Measurements from ENCODE around the gene NTSR1. TPM values are rescaled to one million over a fixed set of nuclear protein-coding genes. Genes with fewer than 3 reads are reported as not detected.
A peak's percentile ranks its signal among the peaks of the same experiment; 100 is the strongest.

The NTSR1 gene
- total and polyA plus RNA-seq, 2 of the 8 experiments (the other 6 are each of a cell fraction or from before 2014, with no cell fraction given) = 0.53 to 0.89 TPM

DNA sequence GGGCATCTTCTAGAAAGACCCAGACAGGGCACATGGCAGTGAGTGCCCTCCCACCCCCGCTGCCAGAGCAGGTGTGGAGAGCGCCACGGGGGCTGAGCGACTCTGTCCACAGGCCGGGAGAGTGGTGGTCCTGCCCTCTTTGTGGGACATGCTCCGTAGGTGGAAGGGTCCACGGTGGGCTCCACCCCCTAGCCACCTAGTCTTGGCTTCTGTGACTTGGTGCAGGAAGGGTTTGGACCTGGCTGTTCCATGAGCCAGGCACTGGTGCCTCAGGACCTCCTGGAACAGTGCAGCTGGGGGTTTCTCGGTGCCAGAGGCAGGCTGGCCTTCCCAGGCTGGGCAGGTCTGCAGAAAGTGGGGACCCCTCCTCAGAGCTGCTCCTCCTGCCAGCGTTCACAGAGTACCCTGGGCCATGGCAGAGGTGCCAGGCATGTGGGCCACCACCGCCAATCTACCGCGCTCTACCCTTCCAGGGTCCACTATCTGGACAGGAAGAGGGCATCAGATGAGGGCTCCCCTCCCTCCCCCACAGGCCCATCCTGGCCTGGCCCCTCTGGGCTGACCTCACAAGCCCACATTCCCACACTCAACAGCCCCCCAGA lies 43.4 kb upstream of the NTSR1 start:
- Histone ChIP-seq H3K4me1 (replicated peaks in 1 of 4; ENCODE audit: control insufficient read depth in 3 of 4, insufficient read depth in 4 of 4, low read length in 3 of 4) (no peaks in the 10 kb centered on the region), H3K27me3 (replicated peaks in 1 of 4; ENCODE audit: control insufficient read depth in 3 of 4, extremely low read depth in 1 of 4, insufficient read depth in 3 of 4, low read length in 3 of 4) (no peaks in the 10 kb centered on the region; a peak in 1 of 7 replicates), H4K5ac (ENCODE audit: insufficient read length, low read depth, low read length) (no peak overlapping the region), H3K27ac (ENCODE audit: low read depth, low read length) (no peak overlapping the region), H3K18ac (ENCODE audit: extremely low read depth, low read length) (no peak overlapping the region), H3K4me3 (ENCODE audit: extremely low read depth in 1 of 4, insufficient read depth in 2 of 4, low read depth in 3 of 4, low read length in 4 of 4) (no peak overlapping the region), H3K4ac (replicated peaks; ENCODE audit: insufficient read length, low read depth, low read length) (no peak overlapping the region), H3K79me2 (ENCODE audit: control insufficient read depth in 1 of 2, insufficient read depth in 2 of 2, low read length in 2 of 2) (no peaks in the 10 kb centered on the region), H3K23ac (ENCODE audit: insufficient read length) (no peak overlapping the region), H2AFZ (ENCODE audit: low read length) (no peak overlapping the region), H2BK12ac (ENCODE audit: low read depth, low read length) (no peak overlapping the region), H2BK120ac (replicated peaks; ENCODE audit: low read depth, low read length) (no peak overlapping the region), H2AK5ac (ENCODE audit: low read depth, low read length) (no peak overlapping the region), H2BK15ac (ENCODE audit: low read length) (no peak overlapping the region), H4K91ac (replicated peaks; ENCODE audit: insufficient read length, low read length) (no peak overlapping the region), H3K79me1 (ENCODE audit: low read depth, low read length) (no peaks in the 10 kb centered on the region), H2BK20ac (ENCODE audit: low read length) (no peak overlapping the region), H3K36me3 (ENCODE audit: control insufficient read depth in 2 of 4, insufficient read depth in 4 of 4, low read length in 3 of 4) (peaks cover 0 to 2% (median 0%) of the 10 kb centered on the region in 4 experiments; a peak in 1 of 8 replicates), H4K20me1 (replicated peaks in 1 of 2; ENCODE audit: control insufficient read depth in 1 of 2, insufficient read depth in 2 of 2, low read length in 2 of 2) (peaks cover 5 to 10% of the 10 kb centered on the region in 2 experiments), H3K4me2 (ENCODE audit: insufficient read depth in 1 of 2, low read depth in 2 of 2, low read length in 2 of 2) (no peak overlapping the region), H3K9me3 (ENCODE audit: insufficient read depth in 2 of 2, low read depth in 1 of 2, low read length in 1 of 2) (no peaks in the 10 kb centered on the region), H3K23me2 (ENCODE audit: low read depth, low read length) (no peaks in the 10 kb centered on the region), H3K56ac (replicated peaks; ENCODE audit: insufficient read length, low read depth, low read length) (no peak overlapping the region), H3K9ac (replicated peaks in 1 of 4; ENCODE audit: extremely low read depth in 1 of 4, low read depth in 3 of 4, low read length in 3 of 4) (no peak overlapping the region), H2BK5ac (ENCODE audit: low read depth, low read length) (no peak overlapping the region), H3K14ac (ENCODE audit: insufficient read length) (no peak overlapping the region), H4K8ac (ENCODE audit: extremely low read depth, insufficient read depth, low read length) (peak overlapping the region; percentile 45; the same call in 1 of the 2 replicates)
- no peak for TF ChIP-seq JUND (IDR thresholded peaks at IDR 0.05; ENCODE audit: low read length)
- no peak for TF ChIP-seq TAF1 (IDR thresholded peaks at IDR 0.05; ENCODE audit: low read depth, low read length)
- no peak for TF ChIP-seq NANOG (IDR thresholded peaks at IDR 0.05; ENCODE audit: insufficient read depth, low read depth, low read length, poor library complexity, severe bottlenecking)
- TF ChIP-seq PHF8 (conservative IDR thresholded peaks at IDR 0.05; ENCODE audit: low read depth, low read length) = no peak
- TF ChIP-seq CHD1 (IDR thresholded peaks at IDR 0.05; ENCODE audit: low read depth, low read length) = no peak
- no peak for TF ChIP-seq TAF7 (optimal IDR thresholded peaks at IDR 0.05; ENCODE audit: borderline replicate concordance, low read depth, low read length)
- TF ChIP-seq EZH2 (IDR thresholded peaks at IDR 0.05; ENCODE audit: low read depth, low read length, severe bottlenecking) = no peak
- POLR2A ChIA-PET (ENCODE audit: partially characterized antibody) = no interaction called here
- 87% methylated on average over 9 of the region's 12 CpGs; no CpG with 5 or more reads in 1 of the 2 experiments for WGBS, 2 experiments (ENCODE audit: extremely low coverage in 1 of 2, insufficient coverage in 1 of 2, insufficient read length in 1 of 2, insufficient replicate concordance in 2 of 2, low coverage in 1 of 2, low lambda C conversion rate in 2 of 2, missing lambda C conversion rate in 1 of 2)
- CTCF ChIA-PET (ENCODE audit: partially characterized antibody) = interaction anchor here (0.6 to 7.0 kb wide), 12 partner anchors 9 to 217 kb away, joined by 3 to 65 read pairs (median 4); partner anchors contain the start of gene NTSR1
- FAIRE-seq (no peak), DNase-seq (ENCODE audit: low read depth in 1 of 2, low spot score in 2 of 2) (no peak)
